OCI-LY1 (cell line): ENCODE data around the gene CIB1.

Experiments
- EZH2 ChIP-seq: fragments of 200-600 bp; sonication (generic), shearing (Covaris generic); IDR thresholded peaks from 2 replicates; pipeline ENCODE4 v1.8.0; 2017; ENCODE audit warnings: borderline replicate concordance, mixed run types, mild to moderate bottlenecking, antibody characterized with exemption, low read length, moderate library complexity, mixed read lengths
- TF ChIP-seq, protein P1 (sequence below): fragments of 200-600 bp; sonication (generic), shearing (Covaris generic); IDR thresholded peaks from 2 replicates; pipeline ENCODE4 v1.5.1; 2017; ENCODE audit warnings: mild to moderate bottlenecking, antibody characterized with exemption, low read length, moderate library complexity, mixed read lengths

DNA sequence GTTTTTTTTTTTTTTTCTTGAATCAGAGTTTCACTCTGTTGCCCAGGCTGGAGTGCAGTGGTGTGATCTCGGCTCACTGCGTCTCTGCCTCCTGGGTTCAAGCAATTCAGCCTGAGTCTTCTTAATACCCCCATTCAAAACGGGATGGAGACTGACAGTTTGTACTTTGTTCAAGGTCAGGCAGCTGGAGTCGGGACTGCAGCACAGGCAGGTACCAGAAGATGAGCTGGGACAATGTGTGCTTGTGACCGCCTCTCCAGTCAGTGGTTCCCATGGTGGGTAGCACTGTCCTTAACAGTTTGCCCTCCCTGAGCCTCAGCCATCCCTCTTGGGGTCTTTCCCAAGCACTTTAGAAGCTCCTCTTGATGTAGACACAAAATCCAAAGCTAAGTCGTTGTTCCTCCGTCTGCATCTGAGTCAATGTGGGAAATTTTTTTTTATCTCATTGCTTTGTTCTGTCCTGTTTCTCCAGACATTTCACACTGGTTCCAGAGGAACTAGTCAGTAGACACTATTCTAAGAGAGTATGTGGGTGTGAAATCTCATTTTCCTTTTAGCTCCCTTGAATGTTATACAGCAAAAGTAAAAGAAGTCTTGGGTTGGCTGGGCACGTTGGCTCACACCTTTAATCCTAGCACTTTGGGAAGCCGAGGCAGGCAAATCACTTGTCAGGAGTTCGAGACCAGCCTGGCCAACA lies 10.3 kb upstream of the CIB1 start:
- TF ChIP-seq, protein P1, sequence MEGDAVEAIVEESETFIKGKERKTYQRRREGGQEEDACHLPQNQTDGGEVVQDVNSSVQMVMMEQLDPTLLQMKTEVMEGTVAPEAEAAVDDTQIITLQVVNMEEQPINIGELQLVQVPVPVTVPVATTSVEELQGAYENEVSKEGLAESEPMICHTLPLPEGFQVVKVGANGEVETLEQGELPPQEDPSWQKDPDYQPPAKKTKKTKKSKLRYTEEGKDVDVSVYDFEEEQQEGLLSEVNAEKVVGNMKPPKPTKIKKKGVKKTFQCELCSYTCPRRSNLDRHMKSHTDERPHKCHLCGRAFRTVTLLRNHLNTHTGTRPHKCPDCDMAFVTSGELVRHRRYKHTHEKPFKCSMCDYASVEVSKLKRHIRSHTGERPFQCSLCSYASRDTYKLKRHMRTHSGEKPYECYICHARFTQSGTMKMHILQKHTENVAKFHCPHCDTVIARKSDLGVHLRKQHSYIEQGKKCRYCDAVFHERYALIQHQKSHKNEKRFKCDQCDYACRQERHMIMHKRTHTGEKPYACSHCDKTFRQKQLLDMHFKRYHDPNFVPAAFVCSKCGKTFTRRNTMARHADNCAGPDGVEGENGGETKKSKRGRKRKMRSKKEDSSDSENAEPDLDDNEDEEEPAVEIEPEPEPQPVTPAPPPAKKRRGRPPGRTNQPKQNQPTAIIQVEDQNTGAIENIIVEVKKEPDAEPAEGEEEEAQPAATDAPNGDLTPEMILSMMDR = no peak
- no peak for TF ChIP-seq EZH2
